H9 (cell line): ENCODE measurements around the gene ITGA8. TPM values are rescaled to one million over a fixed set of nuclear protein-coding genes. Genes with fewer than 3 reads are reported as not detected.

Experiments
- DNase-seq: peaks from one replicate; pipeline ENCODE4 v3.0.0-alpha.2; 2017
- H2AFZ ChIP-seq: one replicate; pipeline ENCODE4 v1.6.1; 2013; ENCODE audit warnings: mild to moderate bottlenecking, low read length, control low read depth, moderate library complexity
- H2AK5ac ChIP-seq: 2 replicates; pipeline ENCODE4 v1.6.1; 2013; ENCODE audit warnings: low read length, control low read depth, mixed read lengths; ENCODE audit not compliant: insufficient read length
- H2BK120ac ChIP-seq: one replicate; pipeline ENCODE4 v1.6.1; 2013; ENCODE audit warnings: low read depth, mild to moderate bottlenecking, low read length, control low read depth, inconsistent platforms; ENCODE audit not compliant: poor library complexity, severe bottlenecking
- H2BK12ac ChIP-seq: 2 replicates; pipeline ENCODE4 v1.6.1; 2013; ENCODE audit warnings: low read length, control low read depth, mixed read lengths, low read depth; ENCODE audit not compliant: insufficient read length
- H2BK15ac ChIP-seq: 2 replicates; pipeline ENCODE4 v1.6.1; 2013; ENCODE audit warnings: low read depth, low read length, control low read depth
- H2BK20ac ChIP-seq: one replicate; pipeline ENCODE4 v1.6.1; 2013; ENCODE audit warnings: low read depth, mild to moderate bottlenecking, low read length, control low read depth, inconsistent platforms; ENCODE audit not compliant: poor library complexity, severe bottlenecking
- H2BK5ac ChIP-seq: 2 replicates; pipeline ENCODE4 v1.6.1; 2013; ENCODE audit warnings: low read length, control low read depth, mixed read lengths; ENCODE audit not compliant: insufficient read length
- H3K14ac ChIP-seq: 2 replicates; pipeline ENCODE4 v1.6.1; 2013; ENCODE audit warnings: low read length, control low read depth; ENCODE audit not compliant: insufficient read depth
- H3K18ac ChIP-seq: 2 replicates; pipeline ENCODE4 v1.6.1; 2013; ENCODE audit warnings: low read depth, mild to moderate bottlenecking, mixed read lengths, low read length, control low read depth; ENCODE audit not compliant: insufficient read length
- H3K23ac ChIP-seq: 2 replicates; pipeline ENCODE4 v1.6.1; 2013; ENCODE audit warnings: low read length, control low read depth, mixed read lengths, low read depth; ENCODE audit not compliant: insufficient read length
- H3K23me2 ChIP-seq: 2 replicates; pipeline ENCODE4 v1.6.1; 2013; ENCODE audit warnings: low read depth, mild to moderate bottlenecking, mixed read lengths, low read length, control low read depth; ENCODE audit not compliant: insufficient read length, poor library complexity, severe bottlenecking
- H3K27ac ChIP-seq: 2 replicates; pipeline ENCODE4 v1.5.1; 2013; ENCODE audit warnings: low read length, control low read depth, mixed read lengths, low read depth; ENCODE audit not compliant: insufficient read length
- H3K27me3 ChIP-seq: 2 replicates; pipeline ENCODE4 v1.6.1; 2013; ENCODE audit warnings: low read length, control low read depth, inconsistent platforms; ENCODE audit not compliant: insufficient read depth
- H3K4ac ChIP-seq: 2 replicates; pipeline ENCODE4 v1.6.1; 2013; ENCODE audit warnings: low read depth, mild to moderate bottlenecking, control low read depth, inconsistent platforms, low read length, moderate library complexity
- H3K4me1 ChIP-seq: 2 replicates; pipeline ENCODE4 v1.6.1; 2013; ENCODE audit warnings: low read length, control low read depth, inconsistent platforms; ENCODE audit not compliant: insufficient read depth
- H3K4me2 ChIP-seq: 2 replicates; pipeline ENCODE4 v1.6.1; 2013; ENCODE audit warnings: low read length, control low read depth, mixed read lengths; ENCODE audit not compliant: insufficient read length, insufficient read depth
- H3K56ac ChIP-seq: 2 replicates; pipeline ENCODE4 v1.6.1; 2013; ENCODE audit warnings: low read depth, mild to moderate bottlenecking, mixed read lengths, low read length, control low read depth; ENCODE audit not compliant: insufficient read length
- H3K79me1 ChIP-seq: 2 replicates; pipeline ENCODE4 v1.6.1; 2013; ENCODE audit warnings: low read depth, mild to moderate bottlenecking, moderate library complexity, low read length, control low read depth, inconsistent platforms; ENCODE audit not compliant: insufficient read depth, poor library complexity, severe bottlenecking
- H3K79me2 ChIP-seq: 2 replicates; pipeline ENCODE4 v1.6.1; 2013; ENCODE audit warnings: low read length, control low read depth, inconsistent platforms; ENCODE audit not compliant: insufficient read depth
- H3K9ac ChIP-seq: 2 replicates; pipeline ENCODE4 v1.6.1; 2013; ENCODE audit warnings: low read length, control low read depth, mixed read lengths; ENCODE audit not compliant: insufficient read length; ENCODE audit errors: extremely low read depth
- H3K9me3 ChIP-seq: one replicate; pipeline ENCODE4 v1.6.1; 2013; ENCODE audit warnings: low read depth, low read length, inconsistent platforms; ENCODE audit not compliant: control insufficient read depth
- H3T11ph ChIP-seq: one replicate; pipeline ENCODE4 v1.6.1; 2013; ENCODE audit warnings: mild to moderate bottlenecking, low read length, control low read depth, inconsistent platforms
- H4K20me1 ChIP-seq: one replicate; pipeline ENCODE4 v1.6.1; 2013; ENCODE audit not compliant: control insufficient read depth, insufficient read length, insufficient read depth
- H4K5ac ChIP-seq: 2 replicates; pipeline ENCODE4 v1.6.1; 2013; ENCODE audit warnings: low read depth, mild to moderate bottlenecking, mixed read lengths, low read length, control low read depth; ENCODE audit not compliant: insufficient read length
- H4K8ac ChIP-seq: replicated peaks from 2 replicates; pipeline ENCODE4 v1.6.1; 2013; ENCODE audit warnings: low read length, control low read depth, mixed read lengths, low read depth; ENCODE audit not compliant: insufficient read length
- H4K91ac ChIP-seq: 2 replicates; pipeline ENCODE4 v1.6.1; 2013; ENCODE audit warnings: low read depth, mild to moderate bottlenecking, moderate library complexity, mixed read lengths, low read length, control low read depth; ENCODE audit not compliant: insufficient read length
- H3K27ac Mint-ChIP-seq, 3 experiments: 2 replicates in 2 of 3; 3 replicates in 1 of 3; pipeline ENCODE4 v1.8.0; 2020 to 2021; ENCODE audit warnings: mixed read lengths in 3 of 3, mild to moderate bottlenecking in 1 of 3, moderate library complexity in 1 of 3
- H3K27me3 Mint-ChIP-seq: 2 replicates; pipeline ENCODE4 v1.8.0; 2021; ENCODE audit warnings: low read depth, mild to moderate bottlenecking, moderate library complexity, mixed read lengths
- H3K36me3 Mint-ChIP-seq, 3 experiments: 2 replicates in 2 of 3; 3 replicates in 1 of 3; pipeline ENCODE4 v1.8.0; 2020 to 2021; ENCODE audit warnings: low read depth in 3 of 3, mixed read lengths in 3 of 3; ENCODE audit not compliant: insufficient read depth in 1 of 3
- H3K4me1 Mint-ChIP-seq, 2 experiments: 2 replicates each; pipeline ENCODE4 v1.8.0; 2020; ENCODE audit warnings: mixed read lengths in 2 of 2
- H3K4me3 Mint-ChIP-seq, 2 experiments: 2 replicates in 1 of 2; 3 replicates in 1 of 2; pipeline ENCODE4 v1.8.0; 2020 to 2021; ENCODE audit warnings: mild to moderate bottlenecking in 2 of 2, mixed read lengths in 2 of 2, moderate library complexity in 1 of 2
- H3K9me3 Mint-ChIP-seq, 2 experiments: 2 replicates in 1 of 2; 3 replicates in 1 of 2; pipeline ENCODE4 v1.8.0; 2020; ENCODE audit warnings: mild to moderate bottlenecking in 2 of 2, mixed read lengths in 2 of 2, moderate library complexity in 1 of 2
- WGBS: extraction: QIAGEN DNeasy Blood & Tissue Kit; methylation state at CpG from one replicate; pipeline ENCODE4 v1.1.7; 2013; ENCODE audit warnings: missing lambda C conversion rate, low lambda C conversion rate, mixed read lengths; ENCODE audit not compliant: insufficient read length; ENCODE audit errors: extremely low coverage; 5-methylcytosine and 5-hydroxymethylcytosine counted together
- total RNA-seq: library from RNA; stranded (reverse); gene quantifications from 2 replicates; pipeline ENCODE4 v1.2.1, GENCODE V29; 2021
- TF ChIP-seq, protein P1 (sequence below): fragments of 200-600 bp; sonication (generic); conservative IDR thresholded peaks from 3 replicates; pipeline ENCODE4 v1.8.0; 2021; ENCODE audit warnings: antibody characterized with exemption, mild to moderate bottlenecking

The ITGA8 gene
- total RNA-seq, 1 experiment from 2014 or later: not detected

DNA sequence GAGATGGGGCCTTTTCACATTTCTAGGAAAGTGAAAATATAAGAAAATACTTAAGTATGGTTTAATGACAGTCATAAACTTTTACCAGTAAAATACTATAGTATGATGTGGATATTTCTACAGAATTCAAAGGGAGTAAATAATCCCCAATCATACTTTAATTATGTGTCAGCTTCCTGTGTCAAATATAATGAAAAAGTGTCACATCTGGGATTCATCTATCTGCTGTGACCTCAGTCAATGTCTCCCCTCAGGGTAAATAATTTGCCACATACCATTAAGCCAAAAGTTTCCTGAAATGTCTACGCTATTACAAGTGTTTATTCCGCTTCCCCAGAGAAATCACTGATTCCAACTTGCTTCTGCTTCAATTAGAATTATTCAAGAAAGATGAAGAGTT lies 110.5 kb downstream of the ITGA8 start:
- TF ChIP-seq, protein P1, sequence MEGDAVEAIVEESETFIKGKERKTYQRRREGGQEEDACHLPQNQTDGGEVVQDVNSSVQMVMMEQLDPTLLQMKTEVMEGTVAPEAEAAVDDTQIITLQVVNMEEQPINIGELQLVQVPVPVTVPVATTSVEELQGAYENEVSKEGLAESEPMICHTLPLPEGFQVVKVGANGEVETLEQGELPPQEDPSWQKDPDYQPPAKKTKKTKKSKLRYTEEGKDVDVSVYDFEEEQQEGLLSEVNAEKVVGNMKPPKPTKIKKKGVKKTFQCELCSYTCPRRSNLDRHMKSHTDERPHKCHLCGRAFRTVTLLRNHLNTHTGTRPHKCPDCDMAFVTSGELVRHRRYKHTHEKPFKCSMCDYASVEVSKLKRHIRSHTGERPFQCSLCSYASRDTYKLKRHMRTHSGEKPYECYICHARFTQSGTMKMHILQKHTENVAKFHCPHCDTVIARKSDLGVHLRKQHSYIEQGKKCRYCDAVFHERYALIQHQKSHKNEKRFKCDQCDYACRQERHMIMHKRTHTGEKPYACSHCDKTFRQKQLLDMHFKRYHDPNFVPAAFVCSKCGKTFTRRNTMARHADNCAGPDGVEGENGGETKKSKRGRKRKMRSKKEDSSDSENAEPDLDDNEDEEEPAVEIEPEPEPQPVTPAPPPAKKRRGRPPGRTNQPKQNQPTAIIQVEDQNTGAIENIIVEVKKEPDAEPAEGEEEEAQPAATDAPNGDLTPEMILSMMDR: no peak
- no CpG with 5 or more reads among the region's 2 CpGs for WGBS
- H3K4me1 ChIP-seq: no peaks in the 10 kb centered on the region

More for the DNA sequence above, 110.5 kb downstream of the ITGA8 start:
- no peak overlapping the region for H4K91ac ChIP-seq
- Mint-ChIP-seq H3K27me3 (peaks cover 8% of the 10 kb centered on the region), H3K36me3 (no peaks in the 10 kb centered on the region), H3K4me1 (no peaks in the 10 kb centered on the region), H3K27ac (no peak overlapping the region), H3K9me3 (no peaks in the 10 kb centered on the region), H3K4me3 (no peak overlapping the region)
- no peak overlapping the region for H2BK120ac ChIP-seq
- H2AK5ac ChIP-seq: no peak overlapping the region
- no peak overlapping the region for H2BK20ac ChIP-seq
- H2BK15ac ChIP-seq: no peak overlapping the region
- no peak for DNase-seq
- H3K23ac ChIP-seq: no peak overlapping the region
- no peak overlapping the region for H2AFZ ChIP-seq
- H3K18ac ChIP-seq: no peak overlapping the region
- H2BK5ac ChIP-seq: no peak overlapping the region
- no peaks in the 10 kb centered on the region for H3K23me2 ChIP-seq
- no peak overlapping the region for H3K4ac ChIP-seq
- H4K5ac ChIP-seq: no peak overlapping the region
- no peaks in the 10 kb centered on the region for H3K9me3 ChIP-seq
- H3K79me1 ChIP-seq: no peaks in the 10 kb centered on the region
- no peak overlapping the region for H3K27ac ChIP-seq
- H3K14ac ChIP-seq: no peak overlapping the region
- no peak overlapping the region for H4K8ac ChIP-seq
- H2BK12ac ChIP-seq: no peak overlapping the region
- no peaks in the 10 kb centered on the region for H3K79me2 ChIP-seq
- no peak overlapping the region for H3K9ac ChIP-seq
- no peak overlapping the region for H3K4me2 ChIP-seq
- H4K20me1 ChIP-seq: no peaks in the 10 kb centered on the region
- no peak overlapping the region for H3K56ac ChIP-seq
- no peaks in the 10 kb centered on the region for H3K27me3 ChIP-seq
- H3T11ph ChIP-seq: no peak overlapping the region
